Activated T-helper 1 cell treated with anti-CD3 and anti-CD28 coated beads, Interleukin-2, amount 50 U/mL, for 16 hours (primary cell): Measurements from ENCODE around the gene LNP1.
"Not testable (repeated sequence)": the region's sequence is repeated elsewhere in the genome, so short reads cannot be mapped to it uniquely, and the experiment has no call there.

Experiments used
- DNase-seq, 2 donors: peaks; one replicate each; pipeline ENCODE4 v3.0.0-alpha.2; 2020; ENCODE audit warnings: low read depth in 1 of 2, low spot score in 1 of 2

Gene LNP1

DNA sequence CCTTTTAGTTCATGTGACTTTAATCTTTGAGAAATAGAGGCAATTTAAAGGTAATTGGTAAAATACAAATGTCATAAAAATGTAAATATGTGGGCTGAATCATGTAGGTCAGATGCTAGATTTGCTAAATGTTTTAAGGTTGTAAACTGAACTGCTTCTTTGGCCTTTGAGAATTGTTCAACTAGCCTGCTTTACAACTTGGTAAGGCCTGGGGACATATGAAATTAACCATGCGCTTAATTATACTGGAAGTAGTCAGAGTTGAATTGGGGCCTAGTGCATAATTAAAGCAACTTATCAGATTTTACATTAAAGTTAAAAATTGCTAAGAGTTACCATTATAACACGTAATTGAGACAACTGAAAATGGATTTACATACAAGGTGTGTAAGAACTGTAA is 70.1 kb downstream of the LNP1 start:
- no peak for DNase-seq

GRCh38 chr3:100477851-100478360 is 76.6 kb downstream of the LNP1 start:
- not testable (repeated sequence) for DNase-seq

- DNase-seq, result not testable (repeated sequence)
Observed at GRCh38 chr3:100478521-100478920, 77.2 kb downstream of the LNP1 start.

DNA sequence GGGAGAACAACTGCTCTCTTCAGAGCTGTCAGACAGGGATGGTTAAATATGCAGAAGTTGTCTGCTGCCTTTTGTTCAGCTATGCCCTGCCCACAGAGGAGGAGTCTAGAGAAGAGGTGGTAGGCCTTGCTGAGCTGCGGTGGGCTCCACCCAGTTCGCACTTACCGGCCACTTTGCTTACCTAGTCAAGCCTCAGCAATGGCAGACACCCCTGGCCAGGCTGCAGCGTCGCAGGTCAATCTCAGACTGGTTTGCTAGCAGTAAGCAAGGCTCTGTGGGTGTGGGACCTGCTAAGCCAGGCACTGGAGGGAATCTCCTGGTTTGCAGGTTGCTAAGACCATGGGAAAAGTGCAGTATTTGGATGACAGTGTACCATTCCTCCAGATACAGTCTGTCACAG is 78.7 kb downstream of the LNP1 start:
- no peak for DNase-seq

DNA sequence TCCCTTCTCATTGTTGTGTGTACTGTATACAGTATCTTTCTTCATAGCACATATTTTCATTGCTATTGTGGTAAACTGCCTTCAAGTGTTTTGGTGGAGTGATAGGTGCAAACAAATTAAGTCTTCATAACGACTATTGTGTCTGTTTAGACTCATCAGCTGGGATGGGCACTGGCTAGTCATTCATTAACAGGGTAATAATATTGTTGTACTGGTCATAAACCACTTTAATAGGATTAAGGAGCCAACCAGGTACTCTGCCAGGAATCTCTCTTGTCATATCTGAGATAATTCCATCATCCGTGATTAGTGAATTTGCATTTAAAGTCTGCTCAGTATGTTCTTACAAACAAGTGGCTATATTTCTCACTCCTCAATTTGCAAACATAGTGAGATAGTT is 80.8 kb downstream of the LNP1 start:
- no peak for DNase-seq

DNA sequence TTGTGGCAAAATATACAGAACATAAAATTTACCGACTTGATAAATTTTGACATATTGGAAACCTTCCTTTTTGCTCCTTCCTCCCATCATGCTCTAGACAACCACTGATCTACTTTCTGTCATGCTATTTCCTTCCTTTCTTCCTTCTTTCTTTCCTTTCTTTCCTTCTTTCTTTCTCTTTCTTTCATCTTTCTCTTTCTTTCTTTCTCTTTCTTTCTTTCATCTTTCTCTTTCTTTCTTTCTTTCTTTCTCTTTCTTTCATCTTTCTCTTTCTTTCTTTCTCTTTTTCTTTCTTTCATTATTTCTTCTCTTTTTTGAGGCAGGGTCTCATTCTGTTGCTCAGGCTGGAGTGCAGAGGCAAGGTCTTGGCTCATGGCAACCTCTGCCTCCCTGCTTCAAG is 82.2 kb downstream of the LNP1 start:
- no peak for DNase-seq

DNA sequence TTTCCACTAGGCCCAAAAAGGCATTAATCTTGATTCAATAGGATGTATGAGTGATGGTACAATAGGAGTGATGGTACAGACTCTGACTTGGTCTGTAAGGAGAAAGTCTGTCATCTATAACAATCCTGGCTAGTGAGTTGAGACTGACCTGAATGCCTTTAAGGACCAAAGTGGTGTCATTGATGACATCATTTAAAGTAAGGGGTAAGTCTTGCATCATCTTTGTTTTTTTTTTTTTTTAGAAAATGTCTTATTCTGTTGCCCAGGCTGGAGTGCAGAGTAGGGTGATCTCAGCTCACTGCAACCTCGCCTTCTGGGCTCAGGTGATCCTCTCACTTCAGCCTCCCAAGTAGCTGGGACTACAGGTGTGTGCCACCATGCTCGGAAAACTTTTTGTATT is 85.5 kb downstream of the LNP1 start:
- no peak for DNase-seq

DNA sequence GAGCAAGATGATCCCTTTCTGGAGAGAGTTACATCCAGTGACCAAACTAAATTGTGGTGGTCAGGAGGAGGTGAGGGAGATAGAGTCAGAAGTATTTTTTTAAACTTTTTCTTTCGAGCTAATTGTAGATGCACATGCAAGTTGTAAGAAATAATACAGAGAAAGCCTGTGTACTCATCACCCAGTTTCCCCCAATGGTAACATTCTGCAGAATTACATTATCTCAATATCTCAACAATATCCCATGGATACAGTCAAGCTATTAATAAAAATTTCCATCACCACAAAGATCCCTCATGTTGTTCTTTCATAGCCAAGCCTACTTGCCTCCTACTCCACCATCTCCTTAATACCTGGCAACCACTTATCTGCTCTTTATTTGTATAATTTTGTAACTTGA is 87.8 kb downstream of the LNP1 start:
- no peak for DNase-seq

GRCh38 chr3:100492059-100493006 is 91.0 kb downstream of the LNP1 start, which contains the start of gene TMEM45A:
TSS of gene TMEM45A (plus strand) at chr3:100492619. CDS start at chr3:100555212, 62,593 bp downstream.
- peak; percentile 10 to 60 for DNase-seq

- no peak for DNase-seq
Observed at GRCh38 chr3:100496711-100497261, 95.4 kb downstream of the LNP1 start.

GRCh38 chr3:100499651-100500050 is 98.3 kb downstream of the LNP1 start:
- DNase-seq, result no peak

- DNase-seq, result no peak
Observed at GRCh38 chr3:100500320-100500880, 99.1 kb downstream of the LNP1 start.

DNA sequence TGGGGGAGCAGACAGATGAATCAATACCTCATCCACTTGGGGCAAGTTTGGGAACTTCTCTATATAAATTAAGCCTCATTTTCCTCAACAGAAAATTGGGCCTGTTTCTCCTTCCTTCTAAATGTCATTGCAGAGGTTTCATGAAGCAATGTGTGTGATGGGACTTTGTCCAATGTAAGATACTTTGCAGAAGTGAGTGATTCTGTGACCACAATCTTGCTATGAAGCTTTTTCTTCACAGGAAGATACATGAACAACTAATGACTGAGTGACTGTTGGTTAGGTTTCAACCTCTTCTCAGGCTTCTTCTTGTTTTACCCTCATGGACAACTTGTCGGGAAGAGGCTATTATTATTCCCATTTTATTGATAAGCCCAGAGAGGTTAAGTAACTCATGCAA is 102.1 kb downstream of the LNP1 start:
- DNase-seq, result no peak
